Subcutaneous adipose tissue (tissue), 4 donors: Measurements from ENCODE around the gene RHOU. TPM values are rescaled to one million over a fixed set of nuclear protein-coding genes. Genes with fewer than 3 reads are reported as not detected.

ENCODE experiments used
- CTCF ChIP-seq: fragments of 450-650 bp; IDR thresholded peaks from one replicate; pipeline ENCODE4 v1.5.1; 2016; ENCODE audit warnings: low read depth, mild to moderate bottlenecking, control low read depth, antibody characterized with exemption, moderate library complexity
- total RNA-seq, 4 donors: library from RNA; depleted of rRNA; stranded (reverse); fragments of >200 nt; gene quantifications; one replicate each; pipeline ENCODE4 v1.1.0, GENCODE V29; 2016

The RHOU gene
- total RNA-seq, 4 donors from 2014 or later: 15.0 to 27.0 (median 20.3) TPM

GRCh38 chr1:228758447-228758846 is 23.2 kb downstream of the RHOU start:
- no peak for TF ChIP-seq CTCF

- TF ChIP-seq CTCF: no peak
Observed at GRCh38 chr1:228760979-228761378, 25.7 kb downstream of the RHOU start.

GRCh38 chr1:228763561-228763960 is 28.3 kb downstream of the RHOU start:
- no peak for TF ChIP-seq CTCF

- no peak for TF ChIP-seq CTCF
Observed at GRCh38 chr1:228765168-228765946, 30.1 kb downstream of the RHOU start.

GRCh38 chr1:228766788-228767187 is 31.5 kb downstream of the RHOU start:
- TF ChIP-seq CTCF: no peak

- TF ChIP-seq CTCF: no peak
Observed at GRCh38 chr1:228767636-228768354, 32.5 kb downstream of the RHOU start.

- TF ChIP-seq CTCF: no peak
Observed at GRCh38 chr1:228768355-228769000, 33.2 kb downstream of the RHOU start.
